Endothelial cell of umbilical vein (primary cell): ENCODE measurements around the gene RDH14. TPM values are rescaled to one million over a fixed set of nuclear protein-coding genes. Genes with fewer than 3 reads are reported as not detected.

ENCODE experiments used
- BruUV-seq: library from RNA; stranded (reverse); fragments of 400-500 nt; replicated peaks from 2 replicates; lab custom pipeline; 2021; lab: Mats Ljungman, UMichigan
- CTCF ChIA-PET: fragments of 300-600, 350-600 bp; sonication (Branson Sonifier 250); formaldehyde crosslinking; loops from one replicate; lab custom pipeline; 2021; ENCODE audit warnings: antibody characterized with exemption, inconsistent platforms; lab: Charles Lee
- POLR2A ChIA-PET: fragments of 300-600, 350-600 bp; sonication (Branson Sonifier 250); formaldehyde crosslinking; loops from one replicate; lab custom pipeline; 2021; ENCODE audit warnings: antibody characterized with exemption, inconsistent platforms; lab: Charles Lee
- DNase-seq: peaks from one replicate; pipeline ENCODE4 v3.0.0-alpha.2; 2011; ENCODE audit warnings: low read depth, low spot score
- FAIRE-seq: peaks from 2 replicates; lab custom pipeline; 2011; peaks lifted over from hg19 to GRCh38; lab: Jason Lieb, UNC
- H2AFZ ChIP-seq: 2 replicates; pipeline ENCODE4 v1.6.0; 2012; ENCODE audit warnings: low read depth, low read length, control low read depth, inconsistent platforms
- H3K27ac ChIP-seq: 2 replicates; pipeline ENCODE4 v1.5.1; 2011; ENCODE audit warnings: low read depth, mild to moderate bottlenecking, control low read depth, low read length, moderate library complexity; ENCODE audit not compliant: insufficient read depth
- H3K27me3 ChIP-seq, 2 experiments: 2 replicates each; pipeline versions ENCODE4 v1.6.0 to v1.6.1; 2011; ENCODE audit warnings: low read length in 2 of 2, mixed read lengths in 1 of 2; ENCODE audit not compliant: control insufficient read depth in 2 of 2, insufficient read depth in 2 of 2
- H3K36me3 ChIP-seq, 2 experiments: 2 replicates in 1 of 2; 3 replicates in 1 of 2; pipeline ENCODE4 v1.5.1; 2011; ENCODE audit warnings: low read length in 2 of 2, mild to moderate bottlenecking in 1 of 2, moderate library complexity in 1 of 2; ENCODE audit not compliant: control insufficient read depth in 2 of 2, insufficient read depth in 2 of 2; ENCODE audit errors: extremely low read depth in 1 of 2
- H3K4me1 ChIP-seq: 3 replicates; pipeline ENCODE4 v1.5.1; 2011; ENCODE audit warnings: mild to moderate bottlenecking, low read length; ENCODE audit not compliant: control insufficient read depth, insufficient read depth; ENCODE audit errors: extremely low read depth
- H3K4me2 ChIP-seq: 2 replicates; pipeline ENCODE4 v1.6.1; 2011; ENCODE audit warnings: low read length, control low read depth, mixed read lengths; ENCODE audit not compliant: insufficient read depth
- H3K4me3 ChIP-seq, 3 experiments: fragments of 200-600 bp in 1 of 3; sonication (generic), shearing (Covaris generic) in 1 of 3; replicated peaks in 1 of 3; 2 replicates each; pipeline ENCODE4 v1.5.1; 2011 to 2016; ENCODE audit warnings: control low read depth in 3 of 3, low read length in 3 of 3, mild to moderate bottlenecking in 2 of 3, inconsistent platforms in 1 of 3, low read depth in 1 of 3, moderate library complexity in 1 of 3; ENCODE audit not compliant: insufficient read depth in 1 of 3
- H3K79me2 ChIP-seq: 2 replicates; pipeline ENCODE4 v1.6.0; 2012; ENCODE audit warnings: low read length, inconsistent platforms; ENCODE audit not compliant: control insufficient read depth, insufficient read depth
- H3K9ac ChIP-seq: replicated peaks from 2 replicates; pipeline ENCODE3; 2011; ENCODE audit warnings: low read length, control low read depth; ENCODE audit not compliant: insufficient read depth; ENCODE audit errors: extremely low read depth
- H3K9me1 ChIP-seq: replicated peaks from 3 replicates; pipeline ENCODE4 v1.6.0; 2011; ENCODE audit warnings: mild to moderate bottlenecking, low read length; ENCODE audit not compliant: control insufficient read depth, insufficient read depth; ENCODE audit errors: extremely low read depth
- H3K9me3 ChIP-seq: replicated peaks from 2 replicates; pipeline ENCODE4 v1.5.1; 2012; ENCODE audit warnings: low read length, inconsistent platforms; ENCODE audit not compliant: control insufficient read depth, insufficient read depth
- H4K20me1 ChIP-seq: replicated peaks from 2 replicates; pipeline ENCODE3; 2011; ENCODE audit warnings: mild to moderate bottlenecking, low read length; ENCODE audit not compliant: control insufficient read depth, insufficient read depth; ENCODE audit errors: extremely low read depth
- CTCF ChIP-seq, 2 donors: IDR thresholded peaks; 1 replicate in 1 of 2; 2 replicates in 1 of 2; pipeline ENCODE4 v1.5.1; 2011; ENCODE audit warnings: low read length in 2 of 2, mild to moderate bottlenecking in 2 of 2, moderate library complexity in 2 of 2, control low read depth in 1 of 2, inconsistent platforms in 1 of 2, low read depth in 1 of 2; ENCODE audit not compliant: insufficient read depth in 1 of 2; ENCODE audit errors: extremely low read depth in 1 of 2
- EZH2 ChIP-seq: IDR thresholded peaks from 2 replicates; pipeline ENCODE4 v1.6.1; 2012; ENCODE audit warnings: borderline replicate concordance, low read depth, mild to moderate bottlenecking, moderate library complexity, low read length, inconsistent platforms; ENCODE audit not compliant: severe bottlenecking
- FOS ChIP-seq: IDR thresholded peaks from 2 replicates; pipeline ENCODE4 v1.6.1; 2011; ENCODE audit warnings: mild to moderate bottlenecking, low read length, moderate library complexity, borderline replicate concordance; ENCODE audit not compliant: insufficient read depth
- GATA2 ChIP-seq: IDR thresholded peaks from 2 replicates; pipeline ENCODE4 v1.7.0; 2011; ENCODE audit warnings: low read depth, mild to moderate bottlenecking, moderate library complexity, mixed read lengths, low read length; ENCODE audit not compliant: insufficient read length, insufficient read depth
- JUN ChIP-seq: IDR thresholded peaks from 2 replicates; pipeline ENCODE4 v1.6.1; 2011; ENCODE audit warnings: borderline replicate concordance, low read depth; ENCODE audit not compliant: insufficient read length, insufficient read depth
- MAX ChIP-seq: IDR thresholded peaks from 2 replicates; pipeline ENCODE4 v1.6.1; 2011; ENCODE audit not compliant: insufficient read depth, insufficient read length
- MYC ChIP-seq: IDR thresholded peaks from one replicate; pipeline ENCODE4 v1.6.1; 2011; ENCODE audit warnings: mild to moderate bottlenecking, low read depth, low read length
- POLR2A ChIP-seq: IDR thresholded peaks from 2 replicates; pipeline ENCODE4 v1.6.1; 2012; ENCODE audit warnings: low read depth, mild to moderate bottlenecking, control low read depth, low read length
- POLR2AphosphoS5 ChIP-seq: IDR thresholded peaks from 2 replicates; pipeline ENCODE4 v1.6.1; 2012; ENCODE audit warnings: low read depth, mild to moderate bottlenecking, control low read depth, low read length, moderate library complexity; ENCODE audit not compliant: insufficient read depth
- dilution Hi-C: fragments of 300-500 bp; cut with MboI; formaldehyde crosslinking; loops from one replicate; pipeline ENCODE4 v1.15.0; 2019; ENCODE audit warnings: low sequenced_read_pairs; ENCODE audit not compliant: extremely low pct_ligation_motif_present
- intact Hi-C: fragments of 100-400 bp; cut with micrococcal nuclease; formaldehyde crosslinking; loops from one replicate; pipeline ENCODE4 v1.10.0; 2022
- polyA plus RNA-seq, 4 experiments: library from polyadenylated mRNA; depleted of rRNA in 3 of 4; stranded (reverse) in 3 of 4; unstranded in 1 of 4; fragments of >200 nt; gene quantifications; 2 replicates each; pipeline versions ENCODE4 v1.2.1 to v1.2.3, GENCODE V29; 2011 to 2012; ENCODE audit warnings: missing spikeins in 1 of 4
- total RNA-seq: library from RNA; stranded (reverse); gene quantifications from 2 replicates; pipeline ENCODE4 v1.2.3, GENCODE V29; 2021

Gene RDH14
- total and polyA plus RNA-seq, 2 donors (not counting 3 experiments of a cell fraction or from before 2014, with no cell fraction given): 8.8 to 12.4 TPM

GRCh38 chr2:18527822-18528221 lies 32.6 kb downstream of the RDH14 start:
- no peak overlapping the region for H3K27ac ChIP-seq
- CTCF ChIA-PET: no interaction called here

GRCh38 chr2:18527326-18527725 lies 33.1 kb downstream of the RDH14 start:
- ChIA-PET CTCF (interaction anchor here (0.8 kb wide), 1 partner anchor 10 kb away, joined by 3 read pairs; no protein-coding TSS in a partner anchor), POLR2A (no interaction called here)
- intact Hi-C loops: loop anchor here (10.0 kb wide), 1 partner anchor 347 kb away; no protein-coding TSS in a partner anchor

More at GRCh38 chr2:18527822-18528221, 32.6 kb downstream of the RDH14 start:
- no peak for TF ChIP-seq MAX
- H2AFZ ChIP-seq: no peak overlapping the region
- no peaks in the 10 kb centered on the region for H3K4me1 ChIP-seq
- H3K4me2 ChIP-seq: no peak overlapping the region
- POLR2A ChIA-PET: no interaction called here
- H4K20me1 ChIP-seq: no peaks in the 10 kb centered on the region
- no peak overlapping the region for H3K9ac ChIP-seq
- no TSS peak for BruUV-seq
- H3K27me3 ChIP-seq: no peaks in the 10 kb centered on the region
- no peaks in the 10 kb centered on the region for H3K9me3 ChIP-seq
- H3K9me1 ChIP-seq: no peaks in the 10 kb centered on the region
- no peak overlapping the region for H3K4me3 ChIP-seq
- no peaks in the 10 kb centered on the region for H3K79me2 ChIP-seq
- DNase-seq: no peak
- dilution Hi-C loops (no loop called here), intact Hi-C loops (loop anchor here (10.0 kb wide), 1 partner anchor 347 kb away; no protein-coding TSS in a partner anchor)
- H3K36me3 ChIP-seq: no peaks in the 10 kb centered on the region
- FAIRE-seq: no peak

More at GRCh38 chr2:18527326-18527725, 33.1 kb downstream of the RDH14 start:
- no peaks in the 10 kb centered on the region for H3K9me3 ChIP-seq
- BruUV-seq: no TSS peak
- no peak for FAIRE-seq
- no peaks in the 10 kb centered on the region for H3K36me3 ChIP-seq
- no peak overlapping the region for H3K4me2 ChIP-seq
- TF ChIP-seq MAX: no peak
- no peak for TF ChIP-seq CTCF (IDR thresholded peaks at IDR 0.05; ENCODE audit: extremely low read depth in 1 of 2, insufficient read depth in 1 of 2, low read depth in 1 of 2, low read length in 2 of 2)
- no peak for TF ChIP-seq MYC
- no peak for TF ChIP-seq POLR2A
- no peak for TF ChIP-seq POLR2AphosphoS5
- no peak for TF ChIP-seq FOS
- TF ChIP-seq GATA2: no peak
- TF ChIP-seq EZH2: no peak
- TF ChIP-seq JUN: no peak
- no peaks in the 10 kb centered on the region for H3K79me2 ChIP-seq
- H2AFZ ChIP-seq: no peak overlapping the region
- dilution Hi-C loops: no loop called here
- H4K20me1 ChIP-seq: no peaks in the 10 kb centered on the region
- H3K4me3 ChIP-seq: no peak overlapping the region
- no peak overlapping the region for H3K9ac ChIP-seq
- H3K4me1 ChIP-seq: no peaks in the 10 kb centered on the region
- DNase-seq: no peak
- H3K27me3 ChIP-seq: no peaks in the 10 kb centered on the region
- H3K27ac ChIP-seq: no peak overlapping the region
- H3K9me1 ChIP-seq: no peaks in the 10 kb centered on the region
